HEK293T (cell line): ENCODE measurements around the gene ZNF221.
A peak's percentile ranks its signal among the peaks of the same experiment; 100 is the strongest.

Source experiments
- CTCF ChIA-PET: fragments of 350-600 bp; formaldehyde crosslinking; extraction: SDS; loops from one replicate; lab custom pipeline; 2021; ENCODE audit warnings: antibody characterized with exemption, inconsistent platforms; lab: Yijun Ruan, JAX
- POLR2A ChIA-PET: fragments of 350-600 bp; formaldehyde crosslinking; extraction: SDS; loops from one replicate; lab custom pipeline; 2020; ENCODE audit warnings: antibody characterized with exemption, inconsistent platforms; lab: Yijun Ruan, JAX
- DNase-seq: peaks from one replicate; pipeline ENCODE4 v3.0.0; 2012; ENCODE audit warnings: mixed read lengths; ENCODE audit errors: extremely low spot score
- ARNT ChIP-seq: fragments of 450-650 bp; IDR thresholded peaks from 2 replicates; pipeline ENCODE4 v1.6.1; 2017; ENCODE audit warnings: mild to moderate bottlenecking
- BHLHE40 ChIP-seq: fragments of 450-650 bp; IDR thresholded peaks from 2 replicates; pipeline ENCODE4 v1.6.1; 2016; ENCODE audit warnings: mild to moderate bottlenecking, moderate library complexity, borderline replicate concordance
- CTBP1 ChIP-seq: fragments of 450-650 bp; IDR thresholded peaks from 2 replicates; pipeline ENCODE4 v1.6.1; 2016; ENCODE audit warnings: borderline replicate concordance
- ELF4 ChIP-seq: fragments of 450-650 bp; IDR thresholded peaks from 2 replicates; pipeline ENCODE4 v1.6.1; 2017; ENCODE audit warnings: antibody characterized with exemption
- FOXA1 ChIP-seq: fragments of 450-650 bp; IDR thresholded peaks from 2 replicates; pipeline ENCODE4 v1.6.1; 2016; ENCODE audit warnings: mild to moderate bottlenecking
- FOXK2 ChIP-seq: fragments of 450-650 bp; IDR thresholded peaks from 2 replicates; pipeline ENCODE4 v1.6.1; 2016; ENCODE audit warnings: mild to moderate bottlenecking
- FOXM1 ChIP-seq: fragments of 450-650 bp; IDR thresholded peaks from 2 replicates; pipeline ENCODE4 v1.6.1; 2017; ENCODE audit warnings: mild to moderate bottlenecking, borderline replicate concordance
- HDGF ChIP-seq: fragments of 450-650 bp; IDR thresholded peaks from 2 replicates; pipeline ENCODE4 v1.6.1; 2017; ENCODE audit warnings: antibody characterized with exemption, borderline replicate concordance
- L3MBTL2 ChIP-seq: fragments of 450-650 bp; conservative IDR thresholded peaks from 2 replicates; pipeline ENCODE4 v1.6.1; 2016; ENCODE audit warnings: mild to moderate bottlenecking
- LEF1 ChIP-seq: fragments of 450-650 bp; IDR thresholded peaks from 2 replicates; pipeline ENCODE4 v1.6.1; 2017; ENCODE audit warnings: mild to moderate bottlenecking, borderline replicate concordance
- NFRKB ChIP-seq: fragments of 450-650 bp; IDR thresholded peaks from 2 replicates; pipeline ENCODE4 v1.6.1; 2016; ENCODE audit warnings: mild to moderate bottlenecking, moderate library complexity
- SP1 ChIP-seq: fragments of 450-650 bp; IDR thresholded peaks from 2 replicates; pipeline ENCODE4 v1.6.1; 2017
- SUZ12 ChIP-seq: fragments of 450-650 bp; IDR thresholded peaks from 2 replicates; pipeline ENCODE4 v1.6.1; 2016; ENCODE audit warnings: mild to moderate bottlenecking
- TARDBP ChIP-seq: fragments of 450-650 bp; IDR thresholded peaks from 2 replicates; pipeline ENCODE4 v1.6.1; 2016
- ZNF384 ChIP-seq: fragments of 450-650 bp; IDR thresholded peaks from 2 replicates; pipeline ENCODE4 v1.6.1; 2016
- TF ChIP-seq, protein P1 (sequence below): fragments of 450-650 bp; IDR thresholded peaks from 2 replicates; pipeline ENCODE4 v1.6.1; 2016

The ZNF221 gene

DNA sequence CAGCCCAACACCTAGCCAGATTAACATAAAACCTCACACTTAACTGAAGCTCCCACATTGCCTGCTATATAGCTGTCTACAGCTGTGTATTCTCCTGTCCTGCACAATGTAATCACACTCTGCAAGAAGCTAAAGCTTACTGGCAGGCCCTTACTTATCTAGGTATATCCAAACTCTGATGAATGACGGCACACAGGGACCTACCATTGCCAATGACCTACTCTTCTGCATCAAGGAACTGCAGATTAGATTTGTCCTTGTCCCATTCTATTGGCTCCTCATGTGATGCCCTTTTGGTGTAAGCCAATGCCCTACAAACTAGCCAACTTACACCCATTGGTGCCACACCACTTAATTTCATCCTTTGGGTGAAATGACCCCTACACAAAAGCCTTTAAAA, 42.4 kb upstream of the ZNF221 start:
- no peak for TF ChIP-seq HDGF
- no peak for TF ChIP-seq FOXA1
- TF ChIP-seq ZNF384: no peak
- TF ChIP-seq LEF1: no peak
- TF ChIP-seq, protein P1, sequence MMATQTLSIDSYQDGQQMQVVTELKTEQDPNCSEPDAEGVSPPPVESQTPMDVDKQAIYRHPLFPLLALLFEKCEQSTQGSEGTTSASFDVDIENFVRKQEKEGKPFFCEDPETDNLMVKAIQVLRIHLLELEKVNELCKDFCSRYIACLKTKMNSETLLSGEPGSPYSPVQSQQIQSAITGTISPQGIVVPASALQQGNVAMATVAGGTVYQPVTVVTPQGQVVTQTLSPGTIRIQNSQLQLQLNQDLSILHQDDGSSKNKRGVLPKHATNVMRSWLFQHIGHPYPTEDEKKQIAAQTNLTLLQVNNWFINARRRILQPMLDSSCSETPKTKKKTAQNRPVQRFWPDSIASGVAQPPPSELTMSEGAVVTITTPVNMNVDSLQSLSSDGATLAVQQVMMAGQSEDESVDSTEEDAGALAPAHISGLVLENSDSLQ: no peak
- no peak for TF ChIP-seq NFRKB
- TF ChIP-seq L3MBTL2: no peak
- TF ChIP-seq ELF4: no peak
- no peak for TF ChIP-seq ARNT
- TF ChIP-seq SP1: no peak
- TF ChIP-seq SUZ12: no peak
- no peak for TF ChIP-seq FOXM1
- TF ChIP-seq FOXK2: no peak
- no peak for TF ChIP-seq TARDBP
- no peak for TF ChIP-seq BHLHE40
- TF ChIP-seq CTBP1: no peak
- ChIA-PET POLR2A (no interaction called here), CTCF (no interaction called here)
- DNase-seq: no peak

DNA sequence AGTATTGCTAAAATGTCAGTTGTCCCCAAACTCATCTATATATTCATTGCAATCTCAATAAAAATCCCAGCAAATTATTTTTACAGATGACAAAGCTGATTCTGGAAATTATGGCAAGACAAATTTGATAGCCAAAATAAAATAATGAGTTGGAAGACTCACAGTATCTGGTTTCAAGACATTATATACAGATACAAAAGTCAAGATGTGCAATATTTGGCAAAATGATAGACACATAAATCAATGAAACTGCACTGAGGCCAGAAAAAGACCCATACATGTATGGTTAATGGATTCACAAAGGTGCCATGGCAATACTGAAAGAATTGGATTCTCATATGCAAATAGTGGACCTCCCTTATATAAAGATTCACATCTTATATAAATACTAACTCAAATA, 40.1 kb upstream of the ZNF221 start:
- CTCF ChIA-PET: no interaction called here
- DNase-seq: no peak
- TF ChIP-seq ARNT (no peak), L3MBTL2 (no peak), SP1 (no peak), BHLHE40 (no peak), FOXK2 (no peak), NFRKB (no peak), FOXA1 (no peak)
- TF ChIP-seq, protein P1: no peak
- POLR2A ChIA-PET: no interaction called here

GRCh38 chr19:43913383-43913782, 37.6 kb upstream of the ZNF221 start:
- TF ChIP-seq LEF1 (no peak), L3MBTL2 (no peak)
- TF ChIP-seq, protein P1: no peak
- ChIA-PET CTCF (no interaction called here), POLR2A (interaction anchor here (1.0 kb wide), 1 partner anchor 12 kb away, joined by 3 read pairs; no protein-coding TSS in a partner anchor)
- DNase-seq: no peak

- POLR2A ChIA-PET: no interaction called here
- CTCF ChIA-PET: no interaction called here
- TF ChIP-seq BHLHE40: no peak
- no peak for DNase-seq
Measured at GRCh38 chr19:43914051-43914450, 37.0 kb upstream of the ZNF221 start.

- CTCF ChIA-PET: no interaction called here
- POLR2A ChIA-PET: no interaction called here
- no peak for TF ChIP-seq HDGF
- no peak for DNase-seq
Measured at GRCh38 chr19:43923875-43924274, 27.2 kb upstream of the ZNF221 start.

DNA sequence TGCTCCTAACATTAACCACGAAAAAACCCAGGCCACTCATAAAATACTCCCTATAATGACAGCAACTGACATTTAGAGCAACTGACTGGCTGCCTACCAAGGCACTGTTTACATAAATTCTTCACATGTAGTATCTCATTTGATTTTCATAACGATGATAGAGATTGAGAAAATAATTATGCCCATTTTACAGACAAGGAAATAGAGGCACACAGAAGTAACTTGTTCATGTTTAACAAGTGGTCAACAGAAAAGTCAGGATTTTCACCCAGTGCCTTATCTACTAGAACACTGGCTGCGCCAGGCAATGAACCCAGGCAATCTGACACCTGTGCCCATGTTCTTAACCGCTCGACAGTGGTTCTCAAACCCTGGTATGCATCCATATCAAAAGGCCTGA, 22.2 kb upstream of the ZNF221 start:
- POLR2A ChIA-PET: no interaction called here
- CTCF ChIA-PET: no interaction called here

DNA sequence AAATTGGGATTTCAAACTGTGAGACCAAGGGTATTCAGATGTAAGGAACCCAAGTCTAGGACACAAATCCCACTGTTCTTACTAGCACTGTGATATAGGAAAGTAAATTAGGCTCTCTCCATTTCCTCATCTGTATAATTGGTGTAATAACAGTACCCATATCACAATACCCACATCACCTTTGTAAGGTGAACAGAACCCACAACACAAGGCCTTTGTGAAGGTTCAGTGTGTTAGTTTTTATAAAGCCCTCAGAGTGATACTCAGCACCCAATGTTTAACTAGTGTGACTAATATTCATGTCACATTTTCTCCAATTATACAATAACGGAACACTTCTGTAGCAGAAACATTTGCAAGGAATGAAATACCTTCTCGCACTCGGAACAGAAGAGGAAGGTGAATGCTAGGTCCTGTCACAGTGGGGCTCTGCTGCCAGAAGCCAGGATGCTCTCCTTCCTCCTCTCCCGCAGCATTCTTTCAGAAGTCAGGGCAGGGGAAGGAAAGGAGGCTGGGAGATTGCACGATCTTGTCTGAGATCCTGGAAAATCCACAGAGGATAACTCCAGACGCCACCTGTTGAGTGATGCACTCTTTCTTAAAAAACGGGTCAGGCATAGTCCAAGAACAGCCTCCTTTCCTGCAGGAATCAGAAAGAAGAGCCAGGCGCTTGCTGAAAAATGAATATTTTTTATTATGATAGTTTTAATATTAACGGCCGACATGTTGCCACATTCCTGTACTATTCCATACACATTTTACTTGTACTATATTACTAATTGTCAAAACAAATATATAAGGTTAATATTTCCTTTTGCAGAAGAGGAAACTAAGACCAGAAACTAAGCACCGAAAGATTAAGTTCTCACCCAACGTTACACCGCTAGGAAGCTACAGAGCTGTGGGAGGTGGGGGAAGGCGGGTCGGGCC, 16.7 kb upstream of the ZNF221 start:
- ChIA-PET POLR2A (interaction anchor here (0.9 to 2.2 kb wide), 6 partner anchors 9 to 107 kb away, joined by 3 to 23 read pairs (median 10); partner anchors contain the start of genes ZNF155, ZNF221 and ZNF283), CTCF (interaction anchor here (1.3 kb wide), 1 partner anchor 17 kb away, joined by 3 read pairs; the partner anchor contains the start of gene ZNF221)
- TF ChIP-seq ARNT (no peak), SP1 (no peak), HDGF (no peak), NFRKB (no peak), CTBP1 (no peak), FOXA1 (no peak)
- DNase-seq: peak; percentile 9

More for the DNA sequence above, 22.2 kb upstream of the ZNF221 start:
- DNase-seq: no peak
- TF ChIP-seq ARNT (no peak), L3MBTL2 (no peak), SUZ12 (no peak)
